ENCODE data around the gene GRB10. TPM values are rescaled to one million over a fixed set of nuclear protein-coding genes. Genes with fewer than 3 reads are reported as not detected.

The GRB10 gene
- polyA plus RNA-seq, 3 donors: 1.3 to 3.1 (median 1.5) TPM

DNA sequence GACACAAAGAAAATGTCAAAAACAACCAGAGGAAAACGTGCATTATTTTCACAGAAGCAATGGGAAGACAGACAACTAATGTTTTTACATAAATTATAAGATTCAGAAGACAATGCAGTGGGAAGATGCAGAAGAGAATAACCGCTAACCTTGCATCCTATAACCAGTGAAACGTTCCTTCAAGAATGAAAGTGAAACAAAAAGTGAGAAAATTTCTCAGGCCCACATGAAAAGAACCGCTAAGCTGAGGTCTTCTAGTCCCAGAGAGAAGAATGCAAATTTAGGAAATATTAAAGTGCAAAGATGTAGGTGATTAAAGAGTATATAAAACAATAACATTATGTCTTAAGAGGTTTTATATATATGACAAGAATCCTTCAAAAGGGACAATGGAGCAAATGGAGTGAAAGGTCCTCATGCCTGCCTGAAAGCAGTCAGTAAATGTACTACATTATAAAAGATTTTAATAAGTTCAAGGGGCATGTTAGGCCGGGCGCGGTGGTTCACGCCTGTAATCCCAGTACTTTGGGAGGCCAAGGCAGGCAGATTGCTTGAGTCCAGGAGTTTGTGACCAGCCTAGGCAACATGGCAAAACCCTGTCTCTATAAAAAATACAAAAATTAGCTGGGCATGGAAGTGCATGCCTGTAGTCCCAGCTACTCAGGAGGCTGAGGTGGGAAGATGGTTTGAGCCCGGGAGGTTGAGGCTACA lies 174.3 kb downstream of the GRB10 start:
- peaks cover 16 to 22% of the 10 kb centered on the region in 2 donors for H3K4me1 ChIP-seq (ENCODE audit: control insufficient read depth in 1 of 2, insufficient read depth in 2 of 2, low read length in 2 of 2)
- H3K4me3 Mint-ChIP-seq: no peak overlapping the region
- H2AFZ ChIP-seq (ENCODE audit: insufficient read depth, low read depth, low read length, poor library complexity, severe bottlenecking): no peak overlapping the region
- H3K36me3 Mint-ChIP-seq: peaks cover 19 to 29% of the 10 kb centered on the region in 2 donors
- no peak overlapping the region for H3K4me3 ChIP-seq (replicated peaks in 1 of 3; ENCODE audit: low read depth in 2 of 3, low read length in 3 of 3)
- H3K36me3 ChIP-seq (replicated peaks in 1 of 2; ENCODE audit: control insufficient read depth in 1 of 2, insufficient read depth in 2 of 2, low read length in 2 of 2): peaks cover 0 to 26% of the 10 kb centered on the region in 2 donors
- intact Hi-C loops (cut with micrococcal nuclease): no loop called here
- no peak overlapping the region for H3K27ac ChIP-seq (ENCODE audit: low read depth in 1 of 2, low read length in 2 of 2)
- 80% methylated on average over 1 of the region's 9 CpGs for WGBS (ENCODE audit: insufficient coverage)
- peaks cover 34% of the 10 kb centered on the region for H3K4me1 Mint-ChIP-seq
- no peak overlapping the region for H3K9ac ChIP-seq (ENCODE audit: insufficient read depth, low read length, poor library complexity, severe bottlenecking)
- H4K20me1 ChIP-seq (ENCODE audit: insufficient read depth, low read length): no peaks in the 10 kb centered on the region
- H3K4me2 ChIP-seq (replicated peaks; ENCODE audit: extremely low read depth, low read length, poor library complexity, severe bottlenecking): no peak overlapping the region
- peaks cover 0 to 2% (median 1%) of the 10 kb centered on the region in 3 donors for H3K27me3 Mint-ChIP-seq (ENCODE audit: low read depth in 3 of 3)
- H3K27me3 ChIP-seq (ENCODE audit: control insufficient read depth in 2 of 2, insufficient read depth in 2 of 2, low read length in 2 of 2): no peaks in the 10 kb centered on the region
- peak overlapping the region in 1 of 7 donors; percentile 35 for H3K27ac Mint-ChIP-seq
- no peak for DNase-seq
- H3K79me2 ChIP-seq (ENCODE audit: insufficient read depth, low read length): no peaks in the 10 kb centered on the region
- TF ChIP-seq, protein P1, sequence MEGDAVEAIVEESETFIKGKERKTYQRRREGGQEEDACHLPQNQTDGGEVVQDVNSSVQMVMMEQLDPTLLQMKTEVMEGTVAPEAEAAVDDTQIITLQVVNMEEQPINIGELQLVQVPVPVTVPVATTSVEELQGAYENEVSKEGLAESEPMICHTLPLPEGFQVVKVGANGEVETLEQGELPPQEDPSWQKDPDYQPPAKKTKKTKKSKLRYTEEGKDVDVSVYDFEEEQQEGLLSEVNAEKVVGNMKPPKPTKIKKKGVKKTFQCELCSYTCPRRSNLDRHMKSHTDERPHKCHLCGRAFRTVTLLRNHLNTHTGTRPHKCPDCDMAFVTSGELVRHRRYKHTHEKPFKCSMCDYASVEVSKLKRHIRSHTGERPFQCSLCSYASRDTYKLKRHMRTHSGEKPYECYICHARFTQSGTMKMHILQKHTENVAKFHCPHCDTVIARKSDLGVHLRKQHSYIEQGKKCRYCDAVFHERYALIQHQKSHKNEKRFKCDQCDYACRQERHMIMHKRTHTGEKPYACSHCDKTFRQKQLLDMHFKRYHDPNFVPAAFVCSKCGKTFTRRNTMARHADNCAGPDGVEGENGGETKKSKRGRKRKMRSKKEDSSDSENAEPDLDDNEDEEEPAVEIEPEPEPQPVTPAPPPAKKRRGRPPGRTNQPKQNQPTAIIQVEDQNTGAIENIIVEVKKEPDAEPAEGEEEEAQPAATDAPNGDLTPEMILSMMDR (IDR thresholded peaks at IDR 0.05): no peak
- no peaks in the 10 kb centered on the region for H3K9me3 ChIP-seq (replicated peaks in 1 of 2; ENCODE audit: control insufficient read depth in 1 of 2, insufficient read depth in 1 of 2, low read length in 2 of 2)
- peaks cover 0 to 2% (median 0%) of the 10 kb centered on the region in 7 donors for H3K9me3 Mint-ChIP-seq

DNA sequence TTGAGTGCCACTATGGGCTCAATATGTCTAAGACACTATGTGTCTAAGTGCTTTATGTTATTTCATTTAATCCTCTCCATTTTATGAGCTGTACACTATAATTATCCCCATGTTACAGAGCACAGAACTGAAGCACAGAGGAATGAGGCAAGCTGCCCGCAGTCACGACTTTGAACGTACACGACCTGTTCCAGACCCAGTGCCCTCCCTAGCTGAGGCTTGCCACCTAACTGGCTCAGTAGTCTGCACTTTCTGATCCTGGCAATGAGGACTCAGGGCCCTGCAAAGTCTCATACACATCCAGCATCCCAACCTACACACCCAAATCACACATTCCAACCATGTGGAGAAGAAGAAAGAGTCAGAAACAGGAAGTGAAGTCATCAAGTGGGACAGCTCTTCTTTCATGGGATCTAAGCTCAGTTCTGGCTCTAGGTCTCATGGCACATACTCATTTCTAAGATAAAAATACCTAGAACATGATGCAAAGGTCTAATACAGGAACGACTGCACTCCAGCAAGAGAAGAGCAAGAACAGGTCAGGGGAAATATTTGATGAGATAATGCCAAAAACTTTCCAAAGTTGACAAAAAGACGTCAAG lies 175.1 kb downstream of the GRB10 start:
- Mint-ChIP-seq H3K9me3 (peaks cover 0 to 2% (median 0%) of the 10 kb centered on the region in 7 donors), H3K36me3 (peaks cover 17 to 31% of the 10 kb centered on the region in 2 donors), H3K4me3 (no peak overlapping the region), H3K4me1 (peaks cover 32% of the 10 kb centered on the region), H3K27ac (peak overlapping the region in 1 of 7 donors; percentile 43), H3K27me3 (ENCODE audit: low read depth in 3 of 3) (peaks cover 1 to 2% (median 1%) of the 10 kb centered on the region in 3 donors)
- peaks cover 0 to 26% of the 10 kb centered on the region in 2 donors for H3K36me3 ChIP-seq (replicated peaks in 1 of 2; ENCODE audit: control insufficient read depth in 1 of 2, insufficient read depth in 2 of 2, low read length in 2 of 2)
- H3K9me3 ChIP-seq (replicated peaks in 1 of 2; ENCODE audit: control insufficient read depth in 1 of 2, insufficient read depth in 1 of 2, low read length in 2 of 2): no peaks in the 10 kb centered on the region
- TF ChIP-seq, protein P1 (IDR thresholded peaks at IDR 0.05): no peak
- no peak for DNase-seq
- H3K4me2 ChIP-seq (replicated peaks; ENCODE audit: extremely low read depth, low read length, poor library complexity, severe bottlenecking): no peak overlapping the region
- intact Hi-C loops (cut with micrococcal nuclease): no loop called here
- H3K27me3 ChIP-seq (ENCODE audit: control insufficient read depth in 2 of 2, insufficient read depth in 2 of 2, low read length in 2 of 2): no peaks in the 10 kb centered on the region
- H3K27ac ChIP-seq (ENCODE audit: low read depth in 1 of 2, low read length in 2 of 2): no peak overlapping the region
- no peaks in the 10 kb centered on the region for H3K79me2 ChIP-seq (ENCODE audit: insufficient read depth, low read length)
- H3K4me3 ChIP-seq (replicated peaks in 1 of 3; ENCODE audit: low read depth in 2 of 3, low read length in 3 of 3): no peak overlapping the region
- 98% methylated on average over 4 of the region's 6 CpGs for WGBS (ENCODE audit: insufficient coverage)
- H3K4me1 ChIP-seq (ENCODE audit: control insufficient read depth in 1 of 2, insufficient read depth in 2 of 2, low read length in 2 of 2): peaks cover 16 to 22% of the 10 kb centered on the region in 2 donors
- H2AFZ ChIP-seq (ENCODE audit: insufficient read depth, low read depth, low read length, poor library complexity, severe bottlenecking): no peak overlapping the region
- H4K20me1 ChIP-seq (ENCODE audit: insufficient read depth, low read length): no peaks in the 10 kb centered on the region
- H3K9ac ChIP-seq (ENCODE audit: insufficient read depth, low read length, poor library complexity, severe bottlenecking): no peak overlapping the region

Data from CD14-positive monocyte (primary cell).